ENCODE results near the gene ADGRG2. TPM values are rescaled to one million over a fixed set of nuclear protein-coding genes. Genes with fewer than 3 reads are reported as not detected.
A peak's percentile ranks its signal among the peaks of the same experiment; 100 is the strongest.

ADGRG2 gene
- total RNA-seq = 2.4 TPM

GRCh38 chrX:19121898-19122640, at the start of gene ADGRG2:
Gene ADGRG2, minus strand, starts transcription at chrX:19122468. Its CDS starts 53,634 bp downstream, at chrX:19068834.
- DNase-seq = no peak

GRCh38 chrX:19168609-19169008, 46.3 kb upstream of the ADGRG2 start:
- no peak for DNase-seq

- DNase-seq = no peak
Observed at GRCh38 chrX:19162851-19163250, 40.6 kb upstream of the ADGRG2 start.

- no peak for DNase-seq
Observed at GRCh38 chrX:19156186-19156585, 33.9 kb upstream of the ADGRG2 start.

GRCh38 chrX:19152762-19153161, 30.5 kb upstream of the ADGRG2 start:
- no peak for DNase-seq

- DNase-seq = no peak
Observed at GRCh38 chrX:19137067-19137466, 14.8 kb upstream of the ADGRG2 start.

- DNase-seq = no peak
Observed at GRCh38 chrX:19133784-19134183, 11.5 kb upstream of the ADGRG2 start.

GRCh38 chrX:19133231-19133630, 11.0 kb upstream of the ADGRG2 start:
- peak; percentile 34 for DNase-seq

GRCh38 chrX:19130628-19131027, 8.4 kb upstream of the ADGRG2 start:
- DNase-seq = no peak

GRCh38 chrX:19129694-19130093, 7.4 kb upstream of the ADGRG2 start:
- DNase-seq = no peak

- no peak for DNase-seq
Observed at GRCh38 chrX:19127649-19128168, 5.4 kb upstream of the ADGRG2 start.

- DNase-seq = no peak
Observed at GRCh38 chrX:19122641-19123009, 357 bp upstream of the ADGRG2 start.

GRCh38 chrX:19121466-19121865, 802 bp downstream of the ADGRG2 start:
- DNase-seq = no peak

GRCh38 chrX:19110642-19111041, 11.6 kb downstream of the ADGRG2 start:
- no peak for DNase-seq

GRCh38 chrX:19107035-19107434, 15.2 kb downstream of the ADGRG2 start:
- no peak for DNase-seq

GRCh38 chrX:19100586-19100985, 21.7 kb downstream of the ADGRG2 start:
- no peak for DNase-seq

- DNase-seq = no peak
Observed at GRCh38 chrX:19097553-19098283, 24.6 kb downstream of the ADGRG2 start.

GRCh38 chrX:19096586-19096985, 25.7 kb downstream of the ADGRG2 start:
- DNase-seq = no peak

- no peak for DNase-seq
Observed at GRCh38 chrX:19094654-19095053, 27.6 kb downstream of the ADGRG2 start.

GRCh38 chrX:19091596-19091995, 30.7 kb downstream of the ADGRG2 start:
- no peak for DNase-seq

- DNase-seq = no peak
Observed at GRCh38 chrX:19089555-19090040, 32.7 kb downstream of the ADGRG2 start.

- DNase-seq = no peak
Observed at GRCh38 chrX:19086102-19086772, 36.0 kb downstream of the ADGRG2 start.

GRCh38 chrX:19085666-19086065, 36.6 kb downstream of the ADGRG2 start:
- DNase-seq = no peak
